Suprapubic skin (tissue), 4 donors: Measurements from ENCODE around the gene EBNA1BP2. TPM values are rescaled to one million over a fixed set of nuclear protein-coding genes. Genes with fewer than 3 reads are reported as not detected.

Experiments
- DNase-seq, 2 donors: peaks; one replicate each; pipeline ENCODE4 v3.0.0-alpha.2; 2019; ENCODE audit warnings: low spot score in 2 of 2
- H3K27ac ChIP-seq: fragments of 200-600 bp; sonication (generic); one replicate; pipeline ENCODE4 v1.5.1; 2019
- H3K27me3 ChIP-seq: fragments of 200-600 bp; sonication (generic); one replicate; pipeline ENCODE4 v1.5.1; 2019
- H3K36me3 ChIP-seq: fragments of 200-600 bp; sonication (generic); one replicate; pipeline ENCODE4 v1.5.1; 2019
- H3K4me1 ChIP-seq: fragments of 200-600 bp; sonication (generic); one replicate; pipeline ENCODE4 v1.5.1; 2019
- H3K4me3 ChIP-seq: fragments of 200-600 bp; sonication (generic); one replicate; pipeline ENCODE4 v1.5.1; 2019; ENCODE audit warnings: mild to moderate bottlenecking
- H3K9me3 ChIP-seq: fragments of 200-600 bp; sonication (generic); one replicate; pipeline ENCODE4 v1.5.1; 2019
- EP300 ChIP-seq: sonication (generic); formaldehyde crosslinking; IDR thresholded peaks from one replicate; pipeline ENCODE4 v1.6.1; 2017; ENCODE audit warnings: antibody characterized with exemption
- POLR2A ChIP-seq, 2 donors: fragments of 450-650 bp; IDR thresholded peaks; one replicate each; pipeline ENCODE4 v1.6.1; 2017; ENCODE audit warnings: antibody characterized with exemption in 2 of 2, mild to moderate bottlenecking in 2 of 2, moderate library complexity in 2 of 2
- POLR2AphosphoS5 ChIP-seq, 3 donors: sonication (generic); formaldehyde crosslinking; IDR thresholded peaks; one replicate each; pipeline ENCODE4 v1.6.1; 2017; ENCODE audit warnings: antibody characterized with exemption in 3 of 3
- WGBS: methylation state at CpG from one replicate; pipeline ENCODE4 v1.1.5; 2018; 5-methylcytosine and 5-hydroxymethylcytosine counted together
- total RNA-seq, 4 donors: library from RNA; depleted of rRNA; stranded (reverse); fragments of >200 nt; gene quantifications; one replicate each; pipeline ENCODE4 v1.1.0, GENCODE V29; 2016
- TF ChIP-seq, protein P1 (sequence below), 2 donors: fragments of 200-600 bp in 1 of 2; fragments of 450-650 bp in 1 of 2; sonication (generic) in 1 of 2; IDR thresholded peaks; one replicate each; pipeline ENCODE4 v1.5.1; 2016 to 2019; ENCODE audit warnings: antibody characterized with exemption in 2 of 2, mild to moderate bottlenecking in 1 of 2, moderate library complexity in 1 of 2

EBNA1BP2 gene
- total RNA-seq, 4 donors from 2014 or later, result 34.7 to 67.0 (median 56.4) TPM

DNA sequence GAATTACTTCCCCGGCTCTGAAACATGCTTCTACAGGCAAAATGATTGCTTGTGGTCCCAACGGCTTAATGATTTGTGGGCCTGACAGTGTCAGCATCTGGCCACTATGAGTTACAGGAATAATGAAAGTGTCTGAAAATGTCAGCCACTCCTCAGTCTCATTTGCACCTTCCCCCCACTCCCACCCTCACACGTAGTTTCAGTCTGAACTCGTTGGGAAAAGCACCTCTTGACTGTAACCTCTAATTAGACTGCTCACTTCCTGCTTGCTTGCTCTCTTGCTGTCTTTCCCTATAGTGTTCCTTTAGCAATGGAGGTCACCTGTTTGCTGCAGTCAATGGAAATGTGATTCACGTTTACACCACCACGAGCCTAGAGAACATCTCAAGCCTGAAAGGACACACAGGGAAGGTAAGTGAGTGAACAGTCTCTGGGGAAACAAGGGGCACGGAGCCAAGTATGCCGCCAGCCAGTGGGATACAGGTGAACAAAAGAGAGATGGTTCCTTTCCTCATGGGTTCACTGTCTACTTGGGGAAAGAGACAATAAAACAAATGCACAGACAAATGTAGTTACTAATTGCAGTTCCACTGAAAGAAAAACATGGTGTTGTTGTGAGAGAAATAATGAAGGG lies 27.1 kb upstream of the EBNA1BP2 start:
- DNase-seq, result no peak
- TF ChIP-seq POLR2AphosphoS5 (IDR thresholded peaks at IDR 0.05) (no peak), POLR2A (IDR thresholded peaks at IDR 0.05) (no peak), EP300 (no peak)
- TF ChIP-seq, protein P1, sequence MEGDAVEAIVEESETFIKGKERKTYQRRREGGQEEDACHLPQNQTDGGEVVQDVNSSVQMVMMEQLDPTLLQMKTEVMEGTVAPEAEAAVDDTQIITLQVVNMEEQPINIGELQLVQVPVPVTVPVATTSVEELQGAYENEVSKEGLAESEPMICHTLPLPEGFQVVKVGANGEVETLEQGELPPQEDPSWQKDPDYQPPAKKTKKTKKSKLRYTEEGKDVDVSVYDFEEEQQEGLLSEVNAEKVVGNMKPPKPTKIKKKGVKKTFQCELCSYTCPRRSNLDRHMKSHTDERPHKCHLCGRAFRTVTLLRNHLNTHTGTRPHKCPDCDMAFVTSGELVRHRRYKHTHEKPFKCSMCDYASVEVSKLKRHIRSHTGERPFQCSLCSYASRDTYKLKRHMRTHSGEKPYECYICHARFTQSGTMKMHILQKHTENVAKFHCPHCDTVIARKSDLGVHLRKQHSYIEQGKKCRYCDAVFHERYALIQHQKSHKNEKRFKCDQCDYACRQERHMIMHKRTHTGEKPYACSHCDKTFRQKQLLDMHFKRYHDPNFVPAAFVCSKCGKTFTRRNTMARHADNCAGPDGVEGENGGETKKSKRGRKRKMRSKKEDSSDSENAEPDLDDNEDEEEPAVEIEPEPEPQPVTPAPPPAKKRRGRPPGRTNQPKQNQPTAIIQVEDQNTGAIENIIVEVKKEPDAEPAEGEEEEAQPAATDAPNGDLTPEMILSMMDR (IDR thresholded peaks at IDR 0.05), result no peak
- Histone ChIP-seq H3K4me3 (no peak overlapping the region), H3K27ac (no peak overlapping the region), H3K36me3 (no peaks in the 10 kb centered on the region), H3K27me3 (no peaks in the 10 kb centered on the region), H3K4me1 (no peaks in the 10 kb centered on the region), H3K9me3 (no peaks in the 10 kb centered on the region)
- WGBS, result 39% methylated on average over 8 of the region's 8 CpGs

DNA sequence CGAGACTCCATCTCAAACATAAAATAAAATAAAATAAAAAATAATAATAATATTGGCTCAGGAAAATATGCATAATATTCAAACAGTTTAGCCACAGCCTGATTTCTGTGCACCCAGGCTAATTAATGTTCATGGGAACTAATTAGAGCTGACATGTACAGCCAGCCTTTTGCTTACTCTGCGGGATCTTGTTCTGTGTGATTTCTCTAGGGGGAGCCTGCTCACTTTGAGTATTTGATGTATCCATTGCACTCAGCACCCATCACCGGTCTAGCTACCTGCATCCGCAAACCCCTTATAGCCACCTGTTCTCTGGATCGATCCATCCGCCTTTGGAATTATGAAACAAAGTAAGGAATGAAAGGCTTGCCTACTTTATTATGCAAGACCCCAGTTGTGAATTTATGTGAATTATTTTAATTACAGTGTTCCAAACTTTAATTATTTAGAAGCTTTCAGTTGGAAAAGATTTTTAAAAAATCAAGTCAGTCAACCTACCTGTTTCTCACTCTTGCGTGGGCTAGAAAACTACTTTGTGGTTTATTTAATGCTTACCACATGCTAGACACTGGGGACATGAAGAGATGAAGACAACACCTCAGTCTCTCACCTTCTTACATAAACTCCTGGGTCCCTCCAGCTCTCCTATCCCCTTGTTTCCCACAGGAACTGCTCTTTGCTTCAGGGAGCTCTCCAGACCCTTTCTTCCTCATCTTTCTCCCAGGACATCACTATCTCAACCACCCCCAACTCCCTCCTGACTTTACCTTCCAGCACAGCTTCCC lies 25.4 kb upstream of the EBNA1BP2 start:
- Histone ChIP-seq H3K4me3 (no peak overlapping the region), H3K4me1 (no peaks in the 10 kb centered on the region), H3K36me3 (no peaks in the 10 kb centered on the region), H3K27ac (no peak overlapping the region), H3K27me3 (no peaks in the 10 kb centered on the region), H3K9me3 (no peaks in the 10 kb centered on the region)
- TF ChIP-seq, protein P1 (IDR thresholded peaks at IDR 0.05), result no peak
- DNase-seq, result no peak
- 88% methylated on average over 7 of the region's 7 CpGs for WGBS

DNA sequence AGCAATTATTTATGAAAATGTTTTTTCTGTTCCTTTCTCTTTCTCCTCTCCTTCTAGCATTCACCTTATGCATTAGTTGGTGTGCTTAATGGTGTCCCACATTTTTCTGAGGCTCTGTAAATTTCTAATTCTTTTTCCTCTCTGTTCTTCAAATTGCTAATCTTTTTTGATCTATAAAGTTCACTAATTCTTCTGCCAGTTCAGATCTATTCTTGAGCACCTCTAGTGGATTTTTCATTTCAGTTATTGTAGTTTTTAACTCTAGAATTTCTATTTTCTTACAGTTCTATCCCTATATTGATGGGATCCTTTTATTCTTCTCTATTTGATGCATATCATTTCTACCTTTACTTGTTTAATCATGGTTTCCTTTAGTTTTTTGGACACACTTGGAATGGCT lies 22.4 kb upstream of the EBNA1BP2 start:
- no peaks in the 10 kb centered on the region for H3K9me3 ChIP-seq
- no peaks in the 10 kb centered on the region for H3K27me3 ChIP-seq
- H3K27ac ChIP-seq, result no peak overlapping the region
- no peak overlapping the region for H3K4me3 ChIP-seq
- H3K36me3 ChIP-seq, result no peaks in the 10 kb centered on the region
- no peak for DNase-seq
- H3K4me1 ChIP-seq, result no peaks in the 10 kb centered on the region
- TF ChIP-seq EP300, result no peak
- TF ChIP-seq, protein P1 (IDR thresholded peaks at IDR 0.05), result no peak
- no peak for TF ChIP-seq POLR2AphosphoS5 (IDR thresholded peaks at IDR 0.05)
- no peak for TF ChIP-seq POLR2A (IDR thresholded peaks at IDR 0.05)

DNA sequence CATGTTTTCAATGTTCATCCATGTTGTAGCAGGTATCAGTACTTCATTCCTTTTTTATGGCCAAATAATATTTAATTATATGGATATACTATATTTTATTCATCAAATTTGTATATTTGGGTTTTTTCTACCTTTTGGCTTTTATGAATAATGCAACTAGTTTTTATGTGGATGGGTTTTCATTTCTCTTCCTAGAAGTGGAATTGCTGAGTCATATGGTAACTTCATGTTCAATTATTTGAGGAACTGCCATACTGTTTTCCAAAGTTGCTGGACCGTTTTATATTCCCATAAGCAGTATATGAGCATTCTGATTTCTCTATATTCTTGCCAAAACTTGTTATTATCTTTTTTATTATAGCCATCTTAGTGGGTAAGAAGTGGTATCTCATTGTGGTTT lies 16.0 kb upstream of the EBNA1BP2 start:
- Histone ChIP-seq H3K4me3 (no peak overlapping the region), H3K27me3 (no peaks in the 10 kb centered on the region), H3K9me3 (no peaks in the 10 kb centered on the region), H3K36me3 (no peaks in the 10 kb centered on the region), H3K27ac (no peak overlapping the region), H3K4me1 (no peaks in the 10 kb centered on the region)
- WGBS, result 42% methylated on average over 1 of the region's 1 CpG
- no peak for TF ChIP-seq EP300
- TF ChIP-seq POLR2AphosphoS5 (IDR thresholded peaks at IDR 0.05), result no peak
- no peak for TF ChIP-seq POLR2A (IDR thresholded peaks at IDR 0.05)
- no peak for DNase-seq

DNA sequence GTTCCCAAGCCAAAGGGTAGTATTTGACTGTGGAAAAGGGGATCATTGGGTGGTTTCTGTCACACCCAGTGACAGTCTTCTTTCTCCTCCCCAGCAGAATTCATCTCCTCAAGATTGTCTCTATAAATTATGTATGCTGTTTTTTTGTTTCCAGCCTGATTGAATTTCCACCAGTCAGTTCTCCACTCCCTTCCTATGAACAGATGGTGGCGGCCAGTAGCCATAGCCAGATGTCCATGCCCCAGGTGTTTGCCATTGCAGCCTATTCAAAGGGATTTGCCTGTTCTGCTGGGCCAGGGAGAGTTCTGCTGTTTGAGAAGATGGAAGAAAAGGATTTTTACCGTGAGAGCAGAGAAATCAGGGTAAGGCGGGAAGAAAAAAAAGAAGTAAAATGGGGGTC lies 12.9 kb upstream of the EBNA1BP2 start:
- Histone ChIP-seq H3K4me1 (no peaks in the 10 kb centered on the region), H3K27me3 (no peaks in the 10 kb centered on the region), H3K4me3 (no peak overlapping the region), H3K9me3 (no peaks in the 10 kb centered on the region), H3K27ac (no peak overlapping the region), H3K36me3 (no peaks in the 10 kb centered on the region)
- TF ChIP-seq, protein P1 (IDR thresholded peaks at IDR 0.05), result no peak
- TF ChIP-seq POLR2AphosphoS5 (IDR thresholded peaks at IDR 0.05) (no peak), POLR2A (IDR thresholded peaks at IDR 0.05) (no peak), EP300 (no peak)
- DNase-seq, result no peak
- 85% methylated on average over 3 of the region's 3 CpGs for WGBS
